Hepatocyte (in vitro differentiated cells): ENCODE results near the gene RPS6KA2. TPM values are rescaled to one million over a fixed set of nuclear protein-coding genes. Genes with fewer than 3 reads are reported as not detected.

Source experiments
- DNase-seq: peaks from one replicate; pipeline ENCODE4 v3.0.0-alpha.2; 2016; ENCODE audit warnings: low spot score
- H2AFZ ChIP-seq: fragments of 200-600 bp; sonication (generic); 2 replicates; pipeline ENCODE4 v1.6.0; 2016; ENCODE audit warnings: antibody characterized with exemption, mild to moderate bottlenecking
- H3K27ac ChIP-seq: fragments of 200-600 bp; sonication (generic); 2 replicates; pipeline ENCODE4 v1.5.1; 2016; ENCODE audit warnings: mild to moderate bottlenecking
- H3K27me3 ChIP-seq: fragments of 200-600 bp; sonication (generic); 2 replicates; pipeline ENCODE4 v1.6.1; 2016
- H3K36me3 ChIP-seq: fragments of 200-600 bp; sonication (generic); replicated peaks from 2 replicates; pipeline ENCODE4 v1.5.1; 2016; ENCODE audit warnings: low read depth; ENCODE audit not compliant: insufficient read depth
- H3K4me1 ChIP-seq: fragments of 200-600 bp; sonication (generic); 2 replicates; pipeline ENCODE4 v1.5.1; 2016; ENCODE audit warnings: mild to moderate bottlenecking, moderate library complexity; ENCODE audit not compliant: insufficient read depth
- H3K4me2 ChIP-seq: fragments of 200-600 bp; sonication (generic); 2 replicates; pipeline ENCODE4 v1.6.0; 2016
- H3K4me3 ChIP-seq: fragments of 200-600 bp; sonication (generic); 2 replicates; pipeline ENCODE4 v1.5.1; 2016; ENCODE audit warnings: mild to moderate bottlenecking
- H3K79me2 ChIP-seq: fragments of 200-600 bp; sonication (generic); 2 replicates; pipeline ENCODE4 v1.6.0; 2017; ENCODE audit warnings: mild to moderate bottlenecking
- H3K9me2 ChIP-seq: fragments of 200-600 bp; sonication (generic); replicated peaks from 2 replicates; pipeline ENCODE4 v1.6.0; 2017; ENCODE audit warnings: mild to moderate bottlenecking; ENCODE audit not compliant: insufficient read depth
- H3K9me3 ChIP-seq: fragments of 200-600 bp; sonication (generic); 2 replicates; pipeline ENCODE4 v1.5.1; 2016; ENCODE audit warnings: low read depth, mild to moderate bottlenecking
- H4K20me1 ChIP-seq: fragments of 200-600 bp; sonication (generic); 2 replicates; pipeline ENCODE4 v1.6.0; 2016; ENCODE audit warnings: mild to moderate bottlenecking; ENCODE audit not compliant: insufficient read depth, poor library complexity, severe bottlenecking
- CTCF ChIP-seq: fragments of 200-600 bp; sonication (generic); IDR thresholded peaks from 2 replicates; pipeline ENCODE4 v1.5.1; 2016; ENCODE audit warnings: antibody characterized with exemption, mild to moderate bottlenecking; ENCODE audit not compliant: poor library complexity
- EZH2 ChIP-seq: fragments of 200-600 bp; sonication (generic); IDR thresholded peaks from 2 replicates; pipeline ENCODE4 v1.6.1; 2016; ENCODE audit warnings: antibody characterized with exemption, mild to moderate bottlenecking, borderline replicate concordance
- EZH2phosphoT487 ChIP-seq: fragments of 200-600 bp; sonication (generic); IDR thresholded peaks from one replicate; pipeline ENCODE4 v1.6.1; 2018; ENCODE audit warnings: antibody characterized with exemption, mild to moderate bottlenecking, low read depth, moderate library complexity; ENCODE audit not compliant: unreplicated experiment, severe bottlenecking
- WGBS: methylation state at CpG from one replicate; pipeline ENCODE4 v1.1.6; 2016; ENCODE audit warnings: low lambda C conversion rate; ENCODE audit errors: missing lambda C conversion rate; 5-methylcytosine and 5-hydroxymethylcytosine counted together
- polyA plus RNA-seq: library from polyadenylated mRNA; unstranded; fragments of >200 nt; fragmentation: Nextera tagmentation; extraction: Ambion mirVana; gene quantifications from 2 replicates; pipeline ENCODE4 v1.2.1, GENCODE V29; 2016
- total RNA-seq: library from RNA; depleted of rRNA; stranded (reverse); fragments of >200 nt; gene quantifications from 2 replicates; pipeline ENCODE4 v1.2.3, GENCODE V29; 2014

RPS6KA2 gene
- total and polyA plus RNA-seq, 2 experiments from 2014 or later: 27.7 to 29.2 TPM

DNA sequence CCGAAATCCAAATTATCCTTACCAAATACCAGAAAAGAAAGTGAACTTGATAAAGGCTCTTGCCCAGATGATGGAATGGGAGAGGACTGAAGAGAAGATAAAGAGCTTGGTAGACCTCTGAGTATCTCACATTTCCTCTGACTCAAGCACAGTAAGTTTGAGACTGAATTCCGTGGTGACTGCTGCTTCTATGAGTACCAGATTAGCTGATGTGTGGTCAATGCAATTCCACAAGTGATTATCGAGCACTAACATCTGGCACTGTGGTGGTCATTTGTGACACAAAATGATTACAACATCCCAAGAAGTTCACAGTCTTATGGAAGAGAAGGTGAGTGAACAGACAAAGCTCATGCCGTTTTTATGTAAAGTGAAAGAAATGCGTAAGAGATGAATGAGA lies 2.6 kb upstream of the RPS6KA2 start:
- Histone ChIP-seq H3K36me3 (no peaks in the 10 kb centered on the region), H3K27me3 (peaks cover 8% of the 10 kb centered on the region), H2AFZ (no peak overlapping the region), H3K4me2 (no peak overlapping the region), H4K20me1 (no peaks in the 10 kb centered on the region), H3K9me3 (no peaks in the 10 kb centered on the region), H3K27ac (no peak overlapping the region), H3K9me2 (no peaks in the 10 kb centered on the region), H3K79me2 (peaks cover 11% of the 10 kb centered on the region), H3K4me3 (no peak overlapping the region), H3K4me1 (peaks cover 9% of the 10 kb centered on the region)
- WGBS: 85% methylated on average over 5 of the region's 5 CpGs
- no peak for DNase-seq
- no peak for TF ChIP-seq EZH2
- no peak for TF ChIP-seq EZH2phosphoT487
- TF ChIP-seq CTCF: no peak

- H3K79me2 ChIP-seq: peaks cover 23% of the 10 kb centered on the region
- H3K27me3 ChIP-seq: peaks cover 8% of the 10 kb centered on the region
- peak overlapping the region; percentile 73 for H2AFZ ChIP-seq
- no peaks in the 10 kb centered on the region for H4K20me1 ChIP-seq
- H3K36me3 ChIP-seq: no peaks in the 10 kb centered on the region
- H3K9me3 ChIP-seq: no peaks in the 10 kb centered on the region
- H3K4me3 ChIP-seq: peak overlapping the region; percentile 48
- no peaks in the 10 kb centered on the region for H3K9me2 ChIP-seq
- DNase-seq: peak; percentile 81
- WGBS: under 1% methylated on average over 58 of the region's 61 CpGs
- peak overlapping the region; percentile 91 for H3K27ac ChIP-seq
- peaks cover 15% of the 10 kb centered on the region for H3K4me1 ChIP-seq
- H3K4me2 ChIP-seq: peak overlapping the region; percentile 87
- no peak for TF ChIP-seq EZH2phosphoT487
- TF ChIP-seq CTCF: no peak
Measured at GRCh38 chr6:166627875-166628801, 1.1 kb upstream of the RPS6KA2 start.

- Histone ChIP-seq H3K79me2 (peaks cover 40% of the 10 kb centered on the region), H3K9me3 (no peaks in the 10 kb centered on the region), H3K27me3 (peaks cover 8% of the 10 kb centered on the region), H3K27ac (peak overlapping the region; percentile 90), H3K4me2 (peak overlapping the region; percentile 94), H3K4me1 (peaks cover 15% of the 10 kb centered on the region), H4K20me1 (no peaks in the 10 kb centered on the region), H3K9me2 (no peaks in the 10 kb centered on the region), H3K36me3 (no peaks in the 10 kb centered on the region), H2AFZ (peak overlapping the region; percentile 83), H3K4me3 (peak overlapping the region; percentile 91)
- 2% methylated on average over 59 of the region's 66 CpGs for WGBS
- peak; percentile 77 for DNase-seq
- TF ChIP-seq EZH2: no peak
- TF ChIP-seq CTCF: no peak
- no peak for TF ChIP-seq EZH2phosphoT487
Measured at GRCh38 chr6:166626177-166627032, 646 bp downstream of the RPS6KA2 start.
